ENCODE data around the gene SUMO4. TPM values are rescaled to one million over a fixed set of nuclear protein-coding genes. Genes with fewer than 3 reads are reported as not detected.
A peak's percentile ranks its signal among the peaks of the same experiment; 100 is the strongest.

The SUMO4 gene
- total and polyA plus RNA-seq, 2 of the 4 experiments (the other 2 are of a cell fraction) = 2.2 TPM; not detected in 1

DNA sequence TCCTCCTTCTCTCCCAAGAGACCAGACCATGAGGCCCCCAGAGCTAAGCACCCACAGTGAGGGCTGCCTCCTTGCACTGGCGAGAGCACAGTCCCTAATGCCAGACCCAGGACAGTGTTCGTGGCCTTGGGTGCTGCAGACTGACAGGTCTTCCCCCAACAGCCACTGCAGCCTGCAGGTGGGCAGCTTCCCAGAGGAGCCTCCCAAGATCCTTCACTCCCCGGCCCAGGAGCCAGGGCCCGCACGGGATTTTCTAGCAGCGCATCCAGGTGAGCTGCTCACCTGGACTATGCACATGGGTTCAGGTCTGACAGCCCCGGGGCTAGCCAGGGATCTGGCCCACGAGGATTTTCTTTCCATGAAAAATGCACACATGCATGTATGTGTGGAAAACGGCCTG is 41.7 kb downstream of the SUMO4 start:
- no TSS peak for BruUV-seq (replicated peaks)
- no peaks in the 10 kb centered on the region for H3K36me3 ChIP-seq (ENCODE audit: control insufficient read depth, insufficient read depth, low read length)
- 0 out of 2 replicates have a peak, but pooled peaks cover 4% of the 10 kb centered on the region for H3K9me1 ChIP-seq (ENCODE audit: insufficient read depth, low read length)
- H2BK15ac ChIP-seq (ENCODE audit: low read depth, low read length) = no peak overlapping the region
- no peak overlapping the region for H3K14ac ChIP-seq (replicated peaks; ENCODE audit: low read depth, low read length)
- no peak for TF ChIP-seq NFE2L2 (IDR thresholded peaks at IDR 0.05; ENCODE audit: low read depth, low read length)
- TF ChIP-seq, protein P1, sequence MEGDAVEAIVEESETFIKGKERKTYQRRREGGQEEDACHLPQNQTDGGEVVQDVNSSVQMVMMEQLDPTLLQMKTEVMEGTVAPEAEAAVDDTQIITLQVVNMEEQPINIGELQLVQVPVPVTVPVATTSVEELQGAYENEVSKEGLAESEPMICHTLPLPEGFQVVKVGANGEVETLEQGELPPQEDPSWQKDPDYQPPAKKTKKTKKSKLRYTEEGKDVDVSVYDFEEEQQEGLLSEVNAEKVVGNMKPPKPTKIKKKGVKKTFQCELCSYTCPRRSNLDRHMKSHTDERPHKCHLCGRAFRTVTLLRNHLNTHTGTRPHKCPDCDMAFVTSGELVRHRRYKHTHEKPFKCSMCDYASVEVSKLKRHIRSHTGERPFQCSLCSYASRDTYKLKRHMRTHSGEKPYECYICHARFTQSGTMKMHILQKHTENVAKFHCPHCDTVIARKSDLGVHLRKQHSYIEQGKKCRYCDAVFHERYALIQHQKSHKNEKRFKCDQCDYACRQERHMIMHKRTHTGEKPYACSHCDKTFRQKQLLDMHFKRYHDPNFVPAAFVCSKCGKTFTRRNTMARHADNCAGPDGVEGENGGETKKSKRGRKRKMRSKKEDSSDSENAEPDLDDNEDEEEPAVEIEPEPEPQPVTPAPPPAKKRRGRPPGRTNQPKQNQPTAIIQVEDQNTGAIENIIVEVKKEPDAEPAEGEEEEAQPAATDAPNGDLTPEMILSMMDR (conservative IDR thresholded peaks at IDR 0.05; ENCODE audit: low read depth, low read length) = no peak
- TF ChIP-seq SMC3 (IDR thresholded peaks at IDR 0.05; ENCODE audit: low read depth, low read length) = no peak
- no peak overlapping the region for H4K8ac ChIP-seq (ENCODE audit: low read depth in 2 of 2, low read length in 2 of 2)
- no peak overlapping the region for H3K56ac ChIP-seq (ENCODE audit: extremely low read depth, insufficient read depth, low read length)
- no peak overlapping the region for H3K4ac ChIP-seq (ENCODE audit: low read depth, low read length)
- no peaks in the 10 kb centered on the region for H3K79me1 ChIP-seq (ENCODE audit: low read depth in 1 of 2, low read length in 2 of 2)
- whole genome bisulfite sequencing, 2 experiments (ENCODE audit: extremely low coverage in 2 of 2, insufficient read length in 1 of 2) = 76% methylated on average over 2 of the region's 9 CpGs; no CpG with 5 or more reads in 1 of the 2 experiments
- ATAC-seq (ENCODE audit: low read depth) = no peak
- H2AFZ ChIP-seq (replicated peaks; ENCODE audit: low read length, poor library complexity) = peak overlapping the region; percentile 66
- H2AK9ac ChIP-seq (replicated peaks; ENCODE audit: low read depth, low read length, poor library complexity) = no peak overlapping the region
- H3K9me3 ChIP-seq (ENCODE audit: control insufficient read depth, insufficient read depth, low read length) = no peaks in the 10 kb centered on the region
- H3K27me3 ChIP-seq (ENCODE audit: control insufficient read depth, insufficient read depth, low read length) = peaks cover 2% of the 10 kb centered on the region
- POLR2A ChIA-PET (ENCODE audit: unreplicated experiment) = no interaction called here
- H3K4me1 ChIP-seq (ENCODE audit: control insufficient read depth, insufficient read depth, low read length) = peaks cover 7% of the 10 kb centered on the region; the same call in 1 of the 2 replicates
- no peak overlapping the region for H2AK5ac ChIP-seq (ENCODE audit: low read depth, low read length)
- no peak overlapping the region for H3K27ac ChIP-seq (ENCODE audit: insufficient read depth, low read length)
- H4K5ac ChIP-seq (ENCODE audit: low read depth, low read length) = no peak overlapping the region
- no peak overlapping the region for H2BK5ac ChIP-seq (ENCODE audit: low read depth, low read length, poor library complexity, severe bottlenecking)
- DNase-seq = no peak
- H3K4me2 ChIP-seq (ENCODE audit: low read depth, low read length) = no peak overlapping the region
- H2BK20ac ChIP-seq (ENCODE audit: low read depth, low read length) = no peak overlapping the region
- CTCF ChIA-PET = interaction anchor here (1.0 to 2.1 kb wide), 2 partner anchors 10 to 75 kb away, joined by 4 to 6 read pairs; no protein-coding TSS in a partner anchor
- no peak overlapping the region for H3K9ac ChIP-seq (ENCODE audit: low read depth, low read length)
- no peak overlapping the region for H2BK120ac ChIP-seq (ENCODE audit: low read depth, low read length)
- no peak overlapping the region for H3K4me3 ChIP-seq (ENCODE audit: insufficient read depth, low read depth, low read length)
- no peaks in the 10 kb centered on the region for H4K20me1 ChIP-seq (ENCODE audit: insufficient read depth, low read length)
- in situ Hi-C loops (cut with MboI; ENCODE audit: low sequenced_read_pairs) (no loop called here), intact Hi-C loops (cut with micrococcal nuclease) (no loop called here), dilution Hi-C loops (cut with HindIII; ENCODE audit: low sequenced_read_pairs, unreplicated experiment) (no loop called here)
- no peak overlapping the region for H3K18ac ChIP-seq (ENCODE audit: low read depth, low read length)
- no peak overlapping the region for H4K91ac ChIP-seq (ENCODE audit: insufficient read depth, low read depth, low read length)
- no peak overlapping the region for H3K23ac ChIP-seq (ENCODE audit: low read depth, low read length)
